ENCODE results near the gene UQCRHL. TPM values are rescaled to one million over a fixed set of nuclear protein-coding genes. Genes with fewer than 3 reads are reported as not detected.
"Not testable (repeated sequence)": the region's sequence is repeated elsewhere in the genome, so short reads cannot be mapped to it uniquely, and the experiment has no call there.

Gene UQCRHL
- total RNA-seq, 4 donors from 2014 or later: 1.1 to 2.5 (median 1.4) TPM

GRCh38 chr1:15847100-15847892 lies 39.8 kb upstream of the UQCRHL start, which contains the start of gene SPEN:
SPEN (plus strand) TSS chr1:15847707; CDS start chr1:15848068, 361 bp downstream.
- TF ChIP-seq EP300 (IDR thresholded peaks at IDR 0.05) (peak; percentile 37 to 95), POLR2A (IDR thresholded peaks at IDR 0.05) (peak; percentile 55 to 82), CTCF (IDR thresholded peaks at IDR 0.05) (peak in 2 of 5 experiments; percentile 56 to 69)
- Histone ChIP-seq H3K4me3 (peak within 1 kb of the TSS; percentile 74 to 99 (median 82)), H3K27ac (peak within 1 kb of the TSS; percentile 94 to 99 (median 98)), H3K4me1 (peaks cover 0 to 61% (median 36%) of the 10 kb centered on the region in 4 donors), H3K36me3 (no peaks in the 10 kb centered on the region), H3K27me3 (no peaks in the 10 kb centered on the region), H3K9me3 (no peaks in the 10 kb centered on the region)
- 0 to 1% methylated on average over 27 to 39 of the region's 86 CpGs for WGBS, 2 donors
- peak; percentile 89 to 94 for DNase-seq (ENCODE audit: low spot score in 2 of 2)

- Histone ChIP-seq H3K4me3 (peak overlapping the region in 1 of 4 donors; percentile 99), H3K4me1 (peaks cover 0 to 48% (median 27%) of the 10 kb centered on the region in 4 donors)
- H3K27ac ChIP-seq; H3K36me3 ChIP-seq; H3K9me3 ChIP-seq; DNase-seq (ENCODE audit: low spot score in 2 of 2); H3K27me3 ChIP-seq: not testable (repeated sequence)
- WGBS, 2 donors: 93 to 96% methylated on average over 11 of the region's 11 CpGs
These were observed 38.6 kb upstream of the UQCRHL start for GRCh38 chr1:15846056-15846455.

- 33 to 47% methylated on average over 3 of the region's 3 CpGs for WGBS, 2 donors
- Histone ChIP-seq H3K9me3 (no peaks in the 10 kb centered on the region), H3K27me3 (no peaks in the 10 kb centered on the region), H3K4me3 (no peak overlapping the region), H3K36me3 (no peaks in the 10 kb centered on the region), H3K27ac (peak overlapping the region in 2 of 4 donors; percentile 29 to 39), H3K4me1 (peaks cover 0 to 34% (median 17%) of the 10 kb centered on the region in 4 donors)
- TF ChIP-seq CTCF (IDR thresholded peaks at IDR 0.05): no peak
- TF ChIP-seq EP300 (IDR thresholded peaks at IDR 0.05): no peak
- no peak for TF ChIP-seq POLR2A (IDR thresholded peaks at IDR 0.05)
- no peak for DNase-seq (ENCODE audit: low spot score in 2 of 2)
These were observed 36.5 kb upstream of the UQCRHL start for GRCh38 chr1:15843826-15844572.

- 86 to 88% methylated on average over 4 of the region's 4 CpGs for WGBS, 2 donors
- DNase-seq (ENCODE audit: low spot score in 2 of 2): no peak
- H3K4me1 ChIP-seq: peaks cover 0 to 21% (median 5%) of the 10 kb centered on the region in 4 donors
- H3K4me3 ChIP-seq: no peak overlapping the region
- no peak for TF ChIP-seq POLR2A (IDR thresholded peaks at IDR 0.05)
- TF ChIP-seq EP300 (IDR thresholded peaks at IDR 0.05): no peak
- TF ChIP-seq CTCF (IDR thresholded peaks at IDR 0.05): no peak
- no peaks in the 10 kb centered on the region for H3K36me3 ChIP-seq
- no peak overlapping the region for H3K27ac ChIP-seq
- no peaks in the 10 kb centered on the region for H3K9me3 ChIP-seq
- H3K27me3 ChIP-seq: no peaks in the 10 kb centered on the region
These were observed 31.3 kb upstream of the UQCRHL start for GRCh38 chr1:15838721-15839120.

GRCh38 chr1:15837931-15838330 lies 30.5 kb upstream of the UQCRHL start:
- Histone ChIP-seq H3K4me3 (no peak overlapping the region), H3K36me3 (no peaks in the 10 kb centered on the region), H3K9me3 (no peaks in the 10 kb centered on the region), H3K4me1 (peaks cover 0 to 21% (median 4%) of the 10 kb centered on the region in 4 donors), H3K27ac (peak overlapping the region in 2 of 4 donors; percentile 99 to 100), H3K27me3 (no peaks in the 10 kb centered on the region)
- 53 to 55% methylated on average over 7 of the region's 7 CpGs for WGBS, 2 donors
- TF ChIP-seq CTCF (IDR thresholded peaks at IDR 0.05) (no peak), EP300 (IDR thresholded peaks at IDR 0.05) (no peak), POLR2A (IDR thresholded peaks at IDR 0.05) (no peak)
- DNase-seq (ENCODE audit: low spot score in 2 of 2): no peak
